Cardiac fibroblast (primary cell): Measurements from ENCODE around the gene FOXC2.

ENCODE experiments used
- DNase-seq, 2 donors: peaks; one replicate each; pipeline versions ENCODE4 v3.0.0 to v3.0.0-alpha.2; 2010; ENCODE audit warnings: low read depth in 2 of 2
- H3K4me3 ChIP-seq, 2 donors: replicated peaks in 1 of 2; 1 replicate in 1 of 2; 2 replicates in 1 of 2; pipeline ENCODE4 v1.5.1; 2011; ENCODE audit warnings: low read depth in 2 of 2, low read length in 2 of 2, mild to moderate bottlenecking in 2 of 2, moderate library complexity in 1 of 2
- TF ChIP-seq, protein P1 (sequence below): IDR thresholded peaks from one replicate; pipeline ENCODE4 v1.5.1; 2011; ENCODE audit warnings: low read depth, mild to moderate bottlenecking, low read length, inconsistent platforms

FOXC2 gene

DNA sequence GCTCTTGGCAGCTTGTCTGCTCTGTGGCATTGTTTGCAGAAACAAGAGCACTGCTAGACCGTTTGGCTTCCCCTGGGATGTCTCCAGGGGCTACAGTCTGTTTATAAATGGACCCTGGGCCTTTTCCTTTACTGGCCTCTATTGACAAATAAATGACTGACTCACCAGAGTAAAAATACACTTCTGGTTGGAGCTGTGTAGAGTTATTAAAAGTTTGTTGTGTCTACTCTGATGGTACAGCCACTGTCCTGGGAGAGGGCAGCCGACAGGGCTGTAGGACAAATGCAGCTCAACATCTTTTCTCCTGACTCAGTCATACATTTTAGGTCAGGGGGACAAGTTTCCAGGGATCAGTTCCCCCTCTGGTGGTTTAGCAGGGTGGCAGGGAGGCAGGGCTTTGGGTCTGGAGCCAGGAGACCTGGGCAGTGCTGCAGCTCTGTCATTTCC lies 41.7 kb downstream of the FOXC2 start:
- TF ChIP-seq, protein P1, sequence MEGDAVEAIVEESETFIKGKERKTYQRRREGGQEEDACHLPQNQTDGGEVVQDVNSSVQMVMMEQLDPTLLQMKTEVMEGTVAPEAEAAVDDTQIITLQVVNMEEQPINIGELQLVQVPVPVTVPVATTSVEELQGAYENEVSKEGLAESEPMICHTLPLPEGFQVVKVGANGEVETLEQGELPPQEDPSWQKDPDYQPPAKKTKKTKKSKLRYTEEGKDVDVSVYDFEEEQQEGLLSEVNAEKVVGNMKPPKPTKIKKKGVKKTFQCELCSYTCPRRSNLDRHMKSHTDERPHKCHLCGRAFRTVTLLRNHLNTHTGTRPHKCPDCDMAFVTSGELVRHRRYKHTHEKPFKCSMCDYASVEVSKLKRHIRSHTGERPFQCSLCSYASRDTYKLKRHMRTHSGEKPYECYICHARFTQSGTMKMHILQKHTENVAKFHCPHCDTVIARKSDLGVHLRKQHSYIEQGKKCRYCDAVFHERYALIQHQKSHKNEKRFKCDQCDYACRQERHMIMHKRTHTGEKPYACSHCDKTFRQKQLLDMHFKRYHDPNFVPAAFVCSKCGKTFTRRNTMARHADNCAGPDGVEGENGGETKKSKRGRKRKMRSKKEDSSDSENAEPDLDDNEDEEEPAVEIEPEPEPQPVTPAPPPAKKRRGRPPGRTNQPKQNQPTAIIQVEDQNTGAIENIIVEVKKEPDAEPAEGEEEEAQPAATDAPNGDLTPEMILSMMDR = peak; percentile 22
- DNase-seq = peak; percentile 31 to 55
- H3K4me3 ChIP-seq = no peak overlapping the region

DNA sequence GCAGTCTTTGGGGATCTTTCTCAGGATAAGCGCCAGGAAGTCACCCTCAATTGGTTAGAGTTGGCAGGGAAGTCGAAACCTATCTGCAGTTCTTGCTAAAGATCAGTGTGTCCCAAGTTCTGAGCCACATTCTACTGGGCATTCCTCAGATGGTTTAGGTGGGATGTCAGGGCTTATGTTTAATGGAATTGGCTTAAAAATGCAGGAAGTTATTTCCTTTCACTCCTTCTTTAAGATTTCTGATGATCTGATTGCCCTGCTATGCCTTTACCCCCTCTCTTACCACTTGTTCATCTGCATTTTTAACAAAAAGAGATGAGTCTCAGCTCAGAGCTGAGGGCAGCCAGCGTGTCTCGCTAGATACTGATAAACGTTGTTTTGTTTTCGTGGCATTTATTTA lies 42.5 kb downstream of the FOXC2 start:
- TF ChIP-seq, protein P1 = no peak
- H3K4me3 ChIP-seq = no peak overlapping the region
- DNase-seq = peak; percentile 79 to 89

GRCh38 chr16:86609661-86610060 lies 43.0 kb downstream of the FOXC2 start:
- H3K4me3 ChIP-seq = no peak overlapping the region
- no peak for DNase-seq
- TF ChIP-seq, protein P1 = no peak

DNA sequence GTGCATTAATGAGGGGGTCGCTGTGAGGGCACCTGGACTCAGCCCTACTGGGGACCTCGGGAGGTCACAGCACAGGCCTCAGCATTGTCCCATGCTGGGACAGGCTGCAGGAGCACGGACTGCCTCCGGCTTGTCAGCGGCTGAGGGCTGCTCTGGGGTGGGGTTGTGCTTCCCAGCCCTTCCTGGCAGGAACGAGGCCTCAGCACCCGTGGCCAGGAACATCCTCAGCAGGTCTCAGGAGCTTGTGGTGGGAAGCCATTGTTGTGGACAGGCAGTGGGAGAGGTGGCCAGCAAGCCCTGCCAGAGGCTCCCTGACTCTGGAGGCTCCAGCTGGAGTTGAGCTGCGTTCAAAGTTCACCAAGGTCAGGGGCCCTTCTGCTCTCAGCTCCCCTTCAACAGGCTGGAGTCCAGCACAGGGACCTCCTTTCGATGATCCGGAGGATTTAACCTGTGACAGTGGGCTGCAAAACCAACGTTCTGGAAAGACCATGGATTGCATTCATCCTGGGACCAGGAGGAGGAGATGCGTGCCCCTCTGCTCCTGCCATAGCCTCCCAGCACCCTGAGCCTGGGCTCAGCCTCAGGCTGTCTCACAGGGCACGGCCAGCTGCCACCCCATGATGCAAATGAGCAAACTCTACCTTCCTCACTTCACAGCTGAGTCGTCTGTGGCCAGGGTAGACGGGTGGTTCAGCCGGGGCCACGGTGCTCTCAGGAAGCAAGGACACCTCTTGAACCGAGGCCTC lies 44.3 kb downstream of the FOXC2 start:
- TF ChIP-seq, protein P1 = no peak
- no peak for DNase-seq
- peak overlapping the region in 1 of 2 donors; percentile 9 for H3K4me3 ChIP-seq

DNA sequence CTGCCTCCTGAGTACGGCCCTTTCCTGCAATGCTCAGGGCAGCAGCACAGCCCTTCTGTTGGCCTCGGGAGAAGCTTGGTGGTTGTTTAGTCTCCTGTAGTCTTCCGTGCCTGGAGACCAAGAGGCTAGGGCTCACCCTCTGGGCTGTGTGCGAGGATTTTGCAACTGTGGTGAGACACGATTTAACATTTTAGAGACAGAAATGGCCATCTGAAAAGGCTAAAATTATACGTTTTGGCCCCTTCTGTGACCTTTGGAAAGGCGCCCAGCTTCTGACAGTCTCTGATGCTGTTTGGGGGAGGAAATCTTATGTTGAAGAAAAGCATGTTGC lies 44.9 kb downstream of the FOXC2 start:
- peak overlapping the region in 1 of 2 donors; percentile 9 for H3K4me3 ChIP-seq
- TF ChIP-seq, protein P1 = no peak
- peak; percentile 88 to 91 for DNase-seq

GRCh38 chr16:86611941-86612340 lies 45.3 kb downstream of the FOXC2 start:
- DNase-seq = no peak
- TF ChIP-seq, protein P1 = no peak
- H3K4me3 ChIP-seq = no peak overlapping the region

- no peak overlapping the region for H3K4me3 ChIP-seq
- TF ChIP-seq, protein P1 = no peak
- no peak for DNase-seq
These were observed 48.1 kb downstream of the FOXC2 start for GRCh38 chr16:86614699-86615098.
